ENCODE measurements around the gene HOXD11.
A peak's percentile ranks its signal among the peaks of the same experiment; 100 is the strongest.

Gene HOXD11

GRCh38 chr2:176075481-176075880, 31.6 kb upstream of the HOXD11 start:
- 28% methylated on average over 14 of the region's 15 CpGs for WGBS
- peaks cover 98% of the 10 kb centered on the region for H3K27me3 ChIP-seq (ENCODE audit: insufficient read depth, low read length)
- H3K36me3 ChIP-seq (ENCODE audit: insufficient read depth, low read length): no peaks in the 10 kb centered on the region
- H3K9me3 ChIP-seq (ENCODE audit: insufficient read depth, low read depth, low read length): no peaks in the 10 kb centered on the region
- H3K9ac ChIP-seq (ENCODE audit: low read depth, low read length): no peak overlapping the region
- no peak overlapping the region for H3K27ac ChIP-seq (ENCODE audit: low read depth, low read length)
- peak overlapping the region; percentile 44 for H3K4me3 ChIP-seq (ENCODE audit: low read length)
- 0 out of 2 replicates have a peak, but pooled peaks cover 4% of the 10 kb centered on the region for H3K4me1 ChIP-seq (ENCODE audit: insufficient read depth, low read length)

DNA sequence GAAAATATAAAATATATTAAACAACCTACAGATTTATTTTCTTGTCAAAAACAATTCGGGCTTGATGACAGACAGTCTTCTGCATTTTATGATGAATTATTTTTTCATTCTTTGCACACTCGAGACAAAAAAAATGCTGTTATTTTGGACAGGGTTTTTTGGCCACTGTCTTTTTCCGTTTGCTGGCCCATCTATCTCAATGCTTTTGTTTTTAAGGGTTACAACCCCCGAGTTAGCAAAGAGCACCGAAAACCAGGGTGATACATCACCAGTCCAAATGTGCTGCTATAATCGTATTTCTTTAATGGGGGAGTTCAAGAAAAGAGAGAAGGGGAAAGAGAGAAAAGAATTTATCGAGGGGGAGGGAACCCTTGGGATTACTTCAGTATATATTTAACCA, 31.0 kb upstream of the HOXD11 start:
- peaks cover 98% of the 10 kb centered on the region for H3K27me3 ChIP-seq (ENCODE audit: insufficient read depth, low read length)
- WGBS: 69% methylated on average over 6 of the region's 7 CpGs
- 0 out of 2 replicates have a peak, but pooled peaks cover 4% of the 10 kb centered on the region for H3K4me1 ChIP-seq (ENCODE audit: insufficient read depth, low read length)
- H3K36me3 ChIP-seq (ENCODE audit: insufficient read depth, low read length): no peaks in the 10 kb centered on the region
- H3K9ac ChIP-seq (ENCODE audit: low read depth, low read length): no peak overlapping the region
- H3K27ac ChIP-seq (ENCODE audit: low read depth, low read length): no peak overlapping the region
- no peak overlapping the region for H3K4me3 ChIP-seq (ENCODE audit: low read length)
- no peaks in the 10 kb centered on the region for H3K9me3 ChIP-seq (ENCODE audit: insufficient read depth, low read depth, low read length)

- 71% methylated on average over 2 of the region's 2 CpGs for WGBS
These were observed 30.3 kb upstream of the HOXD11 start for GRCh38 chr2:176076796-176077195.

DNA sequence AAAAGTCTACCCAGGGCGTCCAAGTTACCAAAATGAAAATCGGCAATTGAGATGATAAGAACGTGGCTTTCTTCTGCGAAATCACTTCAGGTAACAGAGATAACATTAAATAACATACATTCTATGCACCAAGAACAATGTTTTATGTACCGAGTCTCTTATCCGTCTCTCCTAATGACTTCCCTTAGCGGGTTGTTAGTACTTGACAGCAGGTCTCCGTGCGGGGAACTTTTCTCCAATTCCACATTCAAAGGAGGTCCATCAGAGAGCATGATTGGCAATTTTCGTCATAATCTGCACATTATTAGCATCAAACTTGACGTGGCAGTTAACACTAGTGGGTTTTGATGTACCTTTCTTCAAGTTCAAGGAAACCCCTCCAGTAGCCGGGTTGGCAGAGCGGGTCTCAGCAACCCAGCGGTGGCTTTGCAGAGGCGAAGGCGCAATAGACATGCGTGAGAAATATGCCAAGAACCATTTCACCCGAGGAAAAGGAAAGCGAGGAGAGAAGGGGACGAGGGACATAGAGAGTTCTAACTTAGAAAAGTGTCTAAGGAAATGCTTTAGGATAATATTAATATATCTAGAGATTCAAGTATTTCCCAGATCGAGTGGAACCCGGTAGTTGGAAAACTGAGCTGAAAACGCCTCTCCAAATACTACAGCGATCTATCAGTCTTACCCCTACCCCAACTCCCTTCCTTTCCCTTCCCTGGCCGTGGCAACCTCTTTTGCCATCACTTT, 28.4 kb upstream of the HOXD11 start:
- Histone ChIP-seq H3K4me3 (ENCODE audit: low read length) (peak overlapping the region; percentile 46), H3K9me3 (ENCODE audit: insufficient read depth, low read depth, low read length) (no peaks in the 10 kb centered on the region), H3K27ac (ENCODE audit: low read depth, low read length) (no peak overlapping the region), H3K4me1 (ENCODE audit: insufficient read depth, low read length) (peaks cover 4% of the 10 kb centered on the region; the same call in 1 of the 2 replicates), H3K9ac (ENCODE audit: low read depth, low read length) (no peak overlapping the region), H3K27me3 (ENCODE audit: insufficient read depth, low read length) (peaks cover 99% of the 10 kb centered on the region), H3K36me3 (ENCODE audit: insufficient read depth, low read length) (no peaks in the 10 kb centered on the region)
- WGBS: 9% methylated on average over 25 of the region's 25 CpGs

More at GRCh38 chr2:176076796-176077195, 30.3 kb upstream of the HOXD11 start:
- H3K4me1 ChIP-seq (ENCODE audit: insufficient read depth, low read length): peaks cover 4% of the 10 kb centered on the region; the same call in 1 of the 2 replicates
- peaks cover 98% of the 10 kb centered on the region for H3K27me3 ChIP-seq (ENCODE audit: insufficient read depth, low read length)
- no peak overlapping the region for H3K4me3 ChIP-seq (ENCODE audit: low read length)
- no peaks in the 10 kb centered on the region for H3K36me3 ChIP-seq (ENCODE audit: insufficient read depth, low read length)
- H3K9ac ChIP-seq (ENCODE audit: low read depth, low read length): no peak overlapping the region
- no peak overlapping the region for H3K27ac ChIP-seq (ENCODE audit: low read depth, low read length)
- no peaks in the 10 kb centered on the region for H3K9me3 ChIP-seq (ENCODE audit: insufficient read depth, low read depth, low read length)

DNA sequence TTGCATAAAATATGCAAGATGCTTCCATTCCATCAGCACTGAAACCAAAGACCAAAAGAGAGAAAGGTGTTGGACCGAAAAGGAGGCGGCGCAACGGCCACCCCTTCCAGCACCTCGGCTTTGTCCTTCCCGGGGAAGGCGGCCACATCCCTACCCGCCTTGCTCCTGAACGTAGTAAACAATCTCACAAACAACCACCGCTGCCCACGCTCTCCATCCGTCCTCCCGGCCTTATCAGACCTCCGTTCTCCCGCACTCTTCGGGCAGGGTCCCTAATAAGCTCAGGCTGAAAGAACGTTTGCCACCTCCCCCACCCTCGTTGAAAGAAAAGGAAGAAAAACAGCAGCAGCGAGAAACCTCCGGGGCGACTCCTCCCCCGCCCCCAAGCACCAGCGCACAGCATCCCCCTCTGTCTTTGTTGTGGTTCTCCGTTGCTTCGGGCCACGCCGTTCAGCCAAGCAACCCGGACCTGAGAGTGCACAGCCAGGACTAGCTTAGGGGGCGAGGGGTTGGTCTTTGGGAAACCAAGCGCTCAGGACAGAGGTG, 27.7 kb upstream of the HOXD11 start:
- peaks cover 99% of the 10 kb centered on the region for H3K27me3 ChIP-seq (ENCODE audit: insufficient read depth, low read length)
- WGBS: under 1% methylated on average over 30 of the region's 30 CpGs
- peaks cover 4% of the 10 kb centered on the region; the same call in 1 of the 2 replicates for H3K4me1 ChIP-seq (ENCODE audit: insufficient read depth, low read length)
- H3K9ac ChIP-seq (ENCODE audit: low read depth, low read length): no peak overlapping the region
- H3K27ac ChIP-seq (ENCODE audit: low read depth, low read length): no peak overlapping the region
- no peaks in the 10 kb centered on the region for H3K36me3 ChIP-seq (ENCODE audit: insufficient read depth, low read length)
- H3K4me3 ChIP-seq (ENCODE audit: low read length): peak overlapping the region; percentile 46
- no peaks in the 10 kb centered on the region for H3K9me3 ChIP-seq (ENCODE audit: insufficient read depth, low read depth, low read length)

GRCh38 chr2:176079831-176080539, 27.1 kb upstream of the HOXD11 start:
- Histone ChIP-seq H3K27me3 (ENCODE audit: insufficient read depth, low read length) (peaks cover 99% of the 10 kb centered on the region), H3K27ac (ENCODE audit: low read depth, low read length) (no peak overlapping the region), H3K4me1 (ENCODE audit: insufficient read depth, low read length) (peaks cover 4% of the 10 kb centered on the region; the same call in 1 of the 2 replicates), H3K9me3 (ENCODE audit: insufficient read depth, low read depth, low read length) (no peaks in the 10 kb centered on the region), H3K4me3 (ENCODE audit: low read length) (peak overlapping the region; percentile 46), H3K36me3 (ENCODE audit: insufficient read depth, low read length) (no peaks in the 10 kb centered on the region), H3K9ac (ENCODE audit: low read depth, low read length) (no peak overlapping the region)
- WGBS: under 1% methylated on average over 82 of the region's 86 CpGs

DNA sequence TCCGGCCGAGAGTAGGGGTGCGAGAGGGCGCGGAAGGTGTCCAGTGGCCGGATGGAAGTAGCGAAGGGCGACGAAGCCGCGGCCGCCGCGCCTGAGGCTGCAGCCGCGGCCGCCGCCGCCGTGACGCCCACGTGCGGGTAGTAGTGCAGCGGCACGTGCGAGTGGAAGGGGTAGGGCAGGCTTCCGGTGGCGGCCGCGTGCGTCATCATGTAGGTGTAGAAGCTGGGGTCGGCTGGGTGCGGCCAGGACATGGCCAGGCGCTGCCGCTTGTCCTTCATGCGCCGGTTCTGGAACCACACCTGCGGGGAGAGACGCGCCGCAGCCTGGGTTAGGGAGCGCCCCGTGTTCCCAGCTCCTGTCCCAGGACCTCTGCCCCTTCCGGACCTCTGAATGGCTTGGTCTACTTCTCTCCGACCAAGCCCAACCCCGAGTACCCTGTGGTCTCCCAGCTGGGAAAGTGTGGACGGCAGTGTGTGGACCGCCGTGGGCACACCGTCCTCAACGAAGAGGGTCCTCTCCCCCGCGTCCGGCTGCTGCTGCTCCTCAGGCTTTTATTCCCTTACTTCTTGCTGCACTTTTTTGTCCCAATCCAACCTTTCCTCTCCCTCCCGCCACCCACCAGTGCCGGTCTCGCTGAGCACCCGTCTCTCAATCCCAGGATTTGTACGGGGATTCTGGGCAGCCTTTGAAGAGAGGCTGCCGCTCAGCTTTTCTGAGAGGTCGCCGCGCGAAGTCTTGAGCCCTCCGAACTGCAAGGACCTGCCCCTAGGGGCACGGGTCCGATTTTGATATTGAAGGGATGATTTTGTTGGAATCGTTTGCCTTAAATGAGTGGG, 26.3 kb upstream of the HOXD11 start:
- H3K9ac ChIP-seq (ENCODE audit: low read depth, low read length): no peak overlapping the region
- peak overlapping the region; percentile 42 for H3K4me3 ChIP-seq (ENCODE audit: low read length)
- WGBS: 2% methylated on average over 68 of the region's 68 CpGs
- H3K27ac ChIP-seq (ENCODE audit: low read depth, low read length): no peak overlapping the region
- H3K36me3 ChIP-seq (ENCODE audit: insufficient read depth, low read length): no peaks in the 10 kb centered on the region
- H3K9me3 ChIP-seq (ENCODE audit: insufficient read depth, low read depth, low read length): no peaks in the 10 kb centered on the region
- peaks cover 99% of the 10 kb centered on the region for H3K27me3 ChIP-seq (ENCODE audit: insufficient read depth, low read length)
- H3K4me1 ChIP-seq (ENCODE audit: insufficient read depth, low read length): peaks cover 4% of the 10 kb centered on the region; the same call in 1 of the 2 replicates

DNA sequence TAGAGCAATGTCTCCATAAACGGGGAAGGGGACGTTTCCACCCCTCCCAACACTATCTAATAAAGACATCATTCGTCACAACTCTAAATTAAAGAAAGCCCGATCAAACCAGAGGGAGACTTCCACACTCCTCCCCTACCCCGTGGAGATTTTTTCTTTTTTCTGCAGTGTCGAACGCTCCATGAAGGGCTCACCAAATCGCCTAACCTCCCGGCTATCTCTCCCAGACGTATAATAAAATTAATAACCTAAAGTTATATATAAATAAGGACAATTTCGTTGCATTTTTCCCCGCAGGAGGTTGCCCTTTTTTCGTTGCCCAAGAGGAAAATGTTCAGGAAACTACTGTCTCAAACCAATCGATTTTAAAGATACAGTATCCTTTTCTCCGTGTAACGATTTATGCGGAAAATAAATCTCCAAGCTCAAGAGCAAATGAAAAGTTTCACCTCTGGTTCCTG, 25.7 kb upstream of the HOXD11 start:
- WGBS: 5% methylated on average over 15 of the region's 17 CpGs

GRCh38 chr2:176081837-176082524, 25.1 kb upstream of the HOXD11 start:
- no peaks in the 10 kb centered on the region for H3K9me3 ChIP-seq (ENCODE audit: insufficient read depth, low read depth, low read length)
- peaks cover 4% of the 10 kb centered on the region; the same call in 1 of the 2 replicates for H3K4me1 ChIP-seq (ENCODE audit: insufficient read depth, low read length)
- no peak overlapping the region for H3K9ac ChIP-seq (ENCODE audit: low read depth, low read length)
- peaks cover 99% of the 10 kb centered on the region for H3K27me3 ChIP-seq (ENCODE audit: insufficient read depth, low read length)
- WGBS: 2% methylated on average over 62 of the region's 62 CpGs
- H3K4me3 ChIP-seq (ENCODE audit: low read length): peak overlapping the region; percentile 14; the same call in 1 of the 2 replicates
- H3K36me3 ChIP-seq (ENCODE audit: insufficient read depth, low read length): no peaks in the 10 kb centered on the region
- H3K27ac ChIP-seq (ENCODE audit: low read depth, low read length): no peak overlapping the region

More for the DNA sequence above, 25.7 kb upstream of the HOXD11 start:
- Histone ChIP-seq H3K9ac (ENCODE audit: low read depth, low read length) (no peak overlapping the region), H3K36me3 (ENCODE audit: insufficient read depth, low read length) (no peaks in the 10 kb centered on the region), H3K27ac (ENCODE audit: low read depth, low read length) (no peak overlapping the region), H3K9me3 (ENCODE audit: insufficient read depth, low read depth, low read length) (no peaks in the 10 kb centered on the region), H3K4me1 (ENCODE audit: insufficient read depth, low read length) (peaks cover 4% of the 10 kb centered on the region; the same call in 1 of the 2 replicates), H3K4me3 (ENCODE audit: low read length) (no peak overlapping the region), H3K27me3 (ENCODE audit: insufficient read depth, low read length) (peaks cover 99% of the 10 kb centered on the region)

GRCh38 chr2:176082525-176082823, 24.6 kb upstream of the HOXD11 start:
- 2% methylated on average over 10 of the region's 10 CpGs for WGBS
- H3K27me3 ChIP-seq (ENCODE audit: insufficient read depth, low read length): peaks cover 99% of the 10 kb centered on the region

More at GRCh38 chr2:176082525-176082823, 24.6 kb upstream of the HOXD11 start:
- H3K4me1 ChIP-seq (ENCODE audit: insufficient read depth, low read length): peaks cover 4% of the 10 kb centered on the region; the same call in 1 of the 2 replicates
- no peaks in the 10 kb centered on the region for H3K36me3 ChIP-seq (ENCODE audit: insufficient read depth, low read length)
- peak overlapping the region; percentile 10; the same call in 1 of the 2 replicates for H3K4me3 ChIP-seq (ENCODE audit: low read length)
- H3K9ac ChIP-seq (ENCODE audit: low read depth, low read length): no peak overlapping the region
- no peak overlapping the region for H3K27ac ChIP-seq (ENCODE audit: low read depth, low read length)
- no peaks in the 10 kb centered on the region for H3K9me3 ChIP-seq (ENCODE audit: insufficient read depth, low read depth, low read length)
